Left kidney (tissue), 2 donors: ENCODE measurements around the gene DNMT3L. TPM values are rescaled to one million over a fixed set of nuclear protein-coding genes. Genes with fewer than 3 reads are reported as not detected.
"Not testable (repeated sequence)": the region's sequence is repeated elsewhere in the genome, so short reads cannot be mapped to it uniquely, and the experiment has no call there.

Experiments
- DNase-seq: peaks from one replicate; pipeline ENCODE4 v3.0.0-alpha.2; 2013
- polyA plus RNA-seq: library from polyadenylated mRNA; unstranded; fragments of 120-200 nt; gene quantifications from one replicate; pipeline ENCODE4 v1.2.1, GENCODE V29; 2013; ENCODE audit not compliant: insufficient read length

DNMT3L gene
- polyA plus RNA-seq, 1 donor: not detected

DNA sequence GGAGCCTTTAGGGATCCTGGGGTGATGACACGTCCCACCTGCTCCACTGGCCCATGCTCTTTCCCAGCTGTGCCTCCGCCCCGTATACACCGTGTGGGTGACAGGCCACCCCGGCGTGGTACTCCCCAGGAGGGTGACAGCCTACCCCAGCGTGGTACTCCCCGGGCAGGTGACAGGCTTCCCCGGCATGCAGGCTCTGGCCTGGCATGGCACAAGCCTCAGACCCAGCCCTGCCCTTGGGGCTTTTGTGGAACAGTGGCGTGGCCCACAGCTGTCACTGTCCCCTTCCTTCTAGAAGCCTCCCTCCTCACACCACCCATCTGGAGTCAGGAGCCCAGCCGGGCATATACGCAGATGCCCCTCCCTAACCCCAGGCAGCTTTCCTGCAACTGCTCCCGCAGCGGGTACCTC is 33.5 kb upstream of the DNMT3L start:
- no peak for DNase-seq

- no peak for DNase-seq
These were observed 32.9 kb upstream of the DNMT3L start for GRCh38 chr21:44294391-44295162.

DNA sequence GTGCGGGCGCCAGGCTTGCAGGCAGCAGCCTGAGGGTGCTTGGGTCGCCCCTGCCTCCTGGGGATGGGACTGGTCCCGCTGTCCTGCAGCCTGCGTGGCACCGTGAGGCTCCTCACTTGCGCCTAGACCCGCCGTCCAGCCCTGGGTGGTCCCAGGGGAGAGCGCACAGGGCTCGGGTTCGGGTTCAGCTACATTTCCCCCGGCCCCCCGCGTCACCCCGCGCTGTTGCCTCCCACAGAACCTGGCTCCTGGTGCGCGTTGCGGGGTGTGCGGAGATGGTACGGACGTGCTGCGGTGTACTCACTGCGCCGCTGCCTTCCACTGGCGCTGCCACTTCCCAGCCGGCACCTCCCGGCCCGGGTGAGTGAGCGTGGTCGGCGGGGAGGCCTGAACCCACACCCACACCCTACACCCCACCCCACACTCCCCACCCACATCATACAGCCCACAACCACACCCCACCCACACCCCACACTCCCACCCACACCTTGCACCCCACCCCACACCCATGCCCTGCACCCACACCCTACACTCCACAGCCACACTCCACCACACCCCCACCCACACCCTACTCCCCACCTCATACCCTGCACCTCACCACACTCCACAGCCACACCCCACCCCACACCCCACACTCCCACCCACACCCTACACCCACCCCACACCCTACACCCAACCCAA is 32.0 kb upstream of the DNMT3L start:
- DNase-seq: no peak

- DNase-seq: no peak
These were observed 31.1 kb upstream of the DNMT3L start for GRCh38 chr21:44292812-44293195.

DNA sequence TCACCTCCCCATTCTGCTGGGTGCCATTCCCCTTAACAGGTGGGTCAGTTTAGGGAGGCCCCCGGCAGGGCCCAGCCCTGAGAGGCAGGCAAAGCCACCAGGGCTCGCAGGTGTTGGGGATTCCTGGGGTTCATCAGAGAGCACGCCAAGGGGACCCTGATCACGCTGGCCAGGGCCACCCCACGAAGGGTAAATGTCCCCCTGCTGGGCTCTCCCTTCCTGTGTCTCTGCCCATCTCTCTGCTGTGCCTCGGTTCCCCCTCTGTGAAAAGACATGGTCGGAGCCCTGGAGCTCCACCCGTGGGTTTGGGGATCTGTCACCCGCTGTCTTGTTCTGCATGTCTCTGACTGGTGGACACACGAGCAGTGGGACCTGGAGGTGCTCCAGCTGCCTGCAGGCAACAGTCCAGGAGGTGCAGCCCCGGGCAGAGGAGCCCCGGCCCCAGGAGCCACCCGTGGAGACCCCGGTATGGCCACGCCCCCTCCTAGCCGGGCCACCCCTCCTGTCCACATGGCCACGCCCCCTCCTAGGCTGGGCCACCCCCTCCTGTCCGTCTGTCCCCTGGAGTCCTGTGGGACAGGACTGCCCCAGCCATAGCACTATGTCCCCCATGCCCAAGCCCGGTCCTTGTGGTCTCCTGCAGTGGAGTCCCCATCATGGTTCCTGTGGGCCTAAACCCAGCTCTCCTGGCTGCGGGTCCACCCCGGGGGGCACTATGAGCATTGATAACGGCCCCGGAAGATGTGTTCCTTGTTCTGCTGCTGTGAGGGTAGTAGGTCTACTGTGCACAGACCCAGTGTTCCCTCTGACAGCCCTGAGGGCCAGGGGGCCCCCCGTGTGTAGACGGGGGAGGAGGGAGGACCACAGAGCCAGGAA is 30.5 kb upstream of the DNMT3L start:
- no peak for DNase-seq

GRCh38 chr21:44291078-44291935 is 29.6 kb upstream of the DNMT3L start:
- DNase-seq: no peak

DNA sequence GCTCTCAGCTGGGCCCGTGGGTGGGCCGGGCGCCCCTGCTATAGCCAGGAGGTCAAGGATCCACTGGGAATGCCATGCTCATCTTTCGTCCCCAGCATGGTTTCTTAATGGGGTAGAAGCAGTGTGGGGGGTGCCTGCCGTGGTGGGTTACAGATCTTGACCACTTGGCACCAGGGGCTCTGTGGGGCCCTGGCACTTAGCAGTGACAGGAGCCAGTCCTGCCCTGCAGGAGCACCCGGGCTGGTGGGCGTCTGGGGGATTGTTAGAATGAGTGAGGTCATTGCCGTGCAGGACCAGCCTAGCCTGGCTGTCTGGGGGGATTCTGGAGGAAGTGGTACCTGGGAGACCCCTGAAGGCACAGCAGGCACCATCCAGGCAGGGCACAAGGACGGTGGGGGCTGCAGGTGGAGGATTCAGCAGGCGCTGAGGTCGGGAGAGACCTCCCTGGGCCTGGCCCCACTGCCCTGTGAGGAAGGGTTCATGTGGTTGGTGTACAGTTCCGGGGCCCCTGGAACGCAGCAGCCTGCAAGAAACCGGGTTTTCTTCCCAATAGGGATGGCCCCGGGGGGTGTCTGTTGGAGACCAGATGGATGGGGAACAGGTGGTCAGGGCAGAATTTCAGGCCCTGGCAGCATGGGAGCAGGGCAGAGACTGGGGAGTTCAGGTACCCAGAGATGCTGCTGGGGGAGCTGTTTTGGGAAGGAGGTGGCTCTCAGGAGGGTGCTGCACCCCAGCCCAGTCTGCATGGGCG is 28.8 kb upstream of the DNMT3L start:
- DNase-seq: no peak

GRCh38 chr21:44289381-44290010 is 27.8 kb upstream of the DNMT3L start:
- DNase-seq: no peak

DNA sequence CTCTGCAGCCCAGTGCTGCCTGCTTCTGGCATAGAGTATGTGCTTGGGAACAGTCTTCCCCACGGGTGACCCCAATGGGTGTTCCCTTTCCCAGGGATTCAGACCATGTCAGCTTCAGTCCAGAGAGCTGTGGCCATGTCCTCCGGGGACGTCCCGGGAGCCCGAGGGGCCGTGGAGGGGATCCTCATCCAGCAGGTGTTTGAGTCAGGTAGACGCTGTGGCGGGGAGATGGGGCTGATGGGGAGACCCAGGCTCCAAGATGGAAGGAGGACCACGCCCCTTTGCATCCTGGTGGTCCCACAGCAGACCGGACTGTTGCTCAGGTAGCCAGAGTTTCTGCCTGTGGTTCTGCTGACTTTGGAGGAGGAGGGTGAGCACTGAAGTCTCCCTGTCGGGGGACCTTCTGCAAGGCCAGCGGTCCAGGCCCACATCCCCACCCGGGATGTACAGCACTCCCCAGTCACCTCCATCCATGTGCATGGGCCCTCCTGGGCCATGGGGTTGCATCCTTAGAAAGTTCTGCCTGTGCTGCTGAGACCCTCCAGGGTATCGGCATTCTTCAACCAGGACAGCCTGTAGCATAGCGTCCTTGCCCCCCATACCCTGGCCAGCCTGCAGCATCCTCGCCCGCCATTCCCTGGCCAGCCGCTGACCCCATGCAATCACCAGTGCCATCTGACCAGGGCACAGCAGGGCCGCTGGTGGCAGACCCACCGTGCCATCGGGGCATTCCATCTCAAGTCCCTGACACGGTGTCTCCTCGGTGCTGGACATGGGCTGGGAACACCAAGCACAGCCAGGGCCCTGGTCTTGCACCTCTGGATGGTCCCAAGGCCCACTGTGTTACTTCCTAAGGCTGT is 26.8 kb upstream of the DNMT3L start:
- DNase-seq: no peak

GRCh38 chr21:44286716-44287632 is 25.3 kb upstream of the DNMT3L start:
- DNase-seq: no peak

DNA sequence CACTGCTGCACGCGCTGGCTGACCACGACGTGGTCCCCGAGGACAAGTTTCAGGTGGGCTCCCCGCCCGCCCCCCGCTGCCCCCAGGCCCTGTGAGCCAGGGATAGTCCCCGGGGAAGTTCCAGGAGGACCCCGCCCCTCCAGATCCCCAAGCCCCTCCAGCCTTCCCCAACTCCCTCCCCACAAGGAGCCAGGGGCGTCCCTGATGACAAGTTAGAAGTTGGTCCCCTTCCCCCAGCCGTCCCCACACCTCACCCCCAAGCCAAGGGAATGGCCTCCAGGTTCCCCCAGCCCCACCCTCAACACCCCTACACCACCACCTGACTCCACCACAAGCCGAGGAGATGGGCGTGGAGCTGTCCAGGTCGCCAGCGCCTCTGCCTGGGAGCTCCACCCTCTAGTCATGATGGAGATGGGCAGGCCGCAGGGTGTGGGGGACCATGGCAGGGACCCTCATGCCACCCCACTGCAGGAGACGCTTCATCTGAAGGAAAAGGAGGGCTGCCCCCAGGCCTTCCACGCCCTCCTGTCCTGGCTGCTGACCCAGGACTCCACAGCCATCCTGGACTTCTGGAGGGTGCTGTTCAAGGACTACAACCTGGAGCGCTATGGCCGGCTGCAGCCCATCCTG is 24.5 kb upstream of the DNMT3L start:
- no peak for DNase-seq

DNA sequence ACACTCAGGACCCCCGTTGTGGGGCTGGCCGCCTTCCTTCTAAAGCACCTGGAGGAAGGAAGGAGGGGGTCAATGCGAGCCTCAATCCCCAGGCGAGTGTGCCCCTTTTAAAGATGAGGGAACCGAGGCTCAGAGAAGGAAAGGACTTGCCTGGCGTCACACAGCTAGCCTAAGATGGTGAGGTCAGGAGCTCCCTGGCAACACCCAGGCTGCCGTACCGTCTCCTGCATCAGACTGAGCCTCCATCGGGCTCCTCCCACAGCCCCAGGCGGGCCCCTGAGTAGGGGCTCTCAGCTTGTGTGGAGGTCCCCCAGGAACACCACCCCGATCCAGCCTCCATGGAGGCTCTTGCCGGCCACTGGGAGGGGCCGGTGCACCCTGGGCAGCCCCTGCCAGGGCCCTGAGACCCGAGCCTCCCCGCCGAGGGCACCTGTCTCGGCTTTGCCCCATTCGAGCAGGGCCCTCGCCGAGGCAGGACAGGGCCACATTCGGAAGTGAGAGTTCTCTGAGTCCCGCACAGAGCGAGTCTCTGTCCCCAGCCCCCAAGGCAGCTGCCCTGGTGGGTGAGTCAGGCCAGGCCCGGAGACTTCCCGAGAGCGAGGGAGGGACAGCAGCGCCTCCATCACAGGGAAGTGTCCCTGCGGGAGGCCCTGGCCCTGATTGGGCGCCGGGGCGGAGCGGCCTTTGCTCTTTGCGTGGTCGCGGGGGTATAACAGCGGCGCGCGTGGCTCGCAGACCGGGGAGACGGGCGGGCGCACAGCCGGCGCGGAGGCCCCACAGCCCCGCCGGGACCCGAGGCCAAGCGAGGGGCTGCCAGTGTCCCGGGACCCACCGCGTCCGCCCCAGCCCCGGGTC is 23.7 kb upstream of the DNMT3L start, which contains the start of gene AIRE:
TSS of gene AIRE (plus strand) at position 739 of the 855 bp plus-strand sequence. CDS start 131 bp downstream, outside the sequence.
- DNase-seq: no peak

- no peak for DNase-seq
These were observed 22.3 kb upstream of the DNMT3L start for GRCh38 chr21:44283948-44284347.

- DNase-seq: not testable (repeated sequence)
These were observed 21.6 kb upstream of the DNMT3L start for GRCh38 chr21:44283211-44283785.

- no peak for DNase-seq
These were observed 20.7 kb upstream of the DNMT3L start for GRCh38 chr21:44282370-44282769.

DNA sequence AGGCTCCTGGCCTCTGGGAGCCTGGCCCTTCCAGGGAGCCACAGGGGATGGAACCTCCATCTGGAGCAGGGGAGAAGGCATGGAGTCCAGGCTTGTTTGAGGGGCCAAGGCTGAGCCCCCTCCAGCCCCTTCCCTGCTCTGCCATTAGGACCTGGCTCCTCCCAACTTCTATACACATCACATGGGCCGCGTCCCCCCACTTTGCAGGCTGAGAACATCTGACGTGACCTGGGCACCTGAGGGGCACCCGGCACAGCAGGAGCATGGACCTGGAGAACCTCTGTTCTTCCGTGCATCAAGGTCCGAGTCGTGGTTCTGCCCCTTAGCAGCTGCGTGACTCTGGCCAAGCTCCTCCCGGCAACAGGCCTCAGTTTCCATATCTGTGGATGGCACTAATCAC is 20.1 kb upstream of the DNMT3L start:
- DNase-seq: no peak
